Testis (tissue), 3 donors: Measurements from ENCODE around the gene DAB1. TPM values are rescaled to one million over a fixed set of nuclear protein-coding genes. Genes with fewer than 3 reads are reported as not detected.

ENCODE experiments used
- DNase-seq: peaks from one replicate; pipeline ENCODE4 v3.0.0-alpha.2; 2019
- H3K27ac ChIP-seq, 2 donors: fragments of 200-600 bp; sonication (generic); one replicate each; pipeline ENCODE4 v1.5.1; 2019
- H3K27me3 ChIP-seq: fragments of 200-600 bp; sonication (generic); one replicate; pipeline ENCODE4 v1.5.1; 2019
- H3K36me3 ChIP-seq: fragments of 200-600 bp; sonication (generic); one replicate; pipeline ENCODE4 v1.5.1; 2017; ENCODE audit warnings: low read depth; ENCODE audit errors: missing control alignments
- H3K4me1 ChIP-seq: fragments of 200-600 bp; sonication (generic); one replicate; pipeline ENCODE4 v1.5.1; 2019
- H3K4me3 ChIP-seq, 2 donors: fragments of 200-600 bp; sonication (generic); one replicate each; pipeline ENCODE4 v1.5.1; 2017 to 2019
- H3K9me3 ChIP-seq: fragments of 200-600 bp; sonication (generic); one replicate; pipeline ENCODE4 v1.5.1; 2017
- POLR2A ChIP-seq: fragments of 450-650 bp; IDR thresholded peaks from one replicate; pipeline ENCODE4 v1.6.1; 2017; ENCODE audit warnings: antibody characterized with exemption, mild to moderate bottlenecking, moderate library complexity
- WGBS, 2 donors: methylation state at CpG; one replicate each; pipeline ENCODE4 v1.1.5; 2018; 5-methylcytosine and 5-hydroxymethylcytosine counted together
- intact Hi-C: fragments of 100-400 bp; cut with DNase I; formaldehyde crosslinking; loops from one replicate; pipeline ENCODE4 v1.15.1; 2023; ENCODE audit warnings: low total_unique reads
- polyA plus RNA-seq: library from polyadenylated mRNA; stranded (reverse); fragments of 350-450 nt; fragmentation: Illumina TruSeq; extraction: RNeasy Lipid Tissue Mini Kit (QIAGEN cat#74804); gene quantifications from one replicate; pipeline ENCODE4 v1.2.3, GENCODE V29; 2014; ENCODE audit warnings: low read depth, low replicate concordance; ENCODE audit not compliant: insufficient read depth
- total RNA-seq, 2 donors: library from RNA; depleted of rRNA; stranded (reverse); fragments of >200 nt; gene quantifications; one replicate each; pipeline ENCODE4 v1.2.3, GENCODE V29; 2016
- TF ChIP-seq, protein P1 (sequence below), 3 experiments: fragments of 450-650 bp in 2 of 3; fragments of 200-600 bp in 1 of 3; sonication (generic) in 1 of 3; IDR thresholded peaks; one replicate each; pipeline ENCODE4 v1.5.1; 2016 to 2019; ENCODE audit warnings: antibody characterized with exemption in 3 of 3, mild to moderate bottlenecking in 2 of 3, moderate library complexity in 1 of 3

Gene DAB1
- total and polyA plus RNA-seq, 3 donors from 2014 or later: 0.79 to 1.7 (median 1.2) TPM

DNA sequence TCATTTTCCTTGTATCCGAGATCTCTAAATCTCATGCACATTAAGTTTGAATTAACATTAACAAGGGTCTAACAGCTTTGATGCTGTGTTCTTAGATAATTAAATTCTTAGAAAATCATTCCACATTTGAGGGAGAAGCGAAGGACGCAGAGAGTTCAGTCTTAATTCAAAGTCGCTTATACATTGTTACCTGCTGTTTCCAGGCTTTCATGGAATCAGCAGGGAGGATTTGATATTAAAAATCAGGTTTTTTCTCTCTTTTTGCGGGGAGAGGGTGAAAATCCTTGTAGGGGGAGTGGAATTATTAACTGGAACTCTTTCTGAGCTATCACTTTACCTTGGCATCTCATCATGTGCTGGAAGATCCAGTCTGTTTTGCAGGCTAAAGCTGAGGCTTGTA, 27.7 kb upstream of the DAB1 start:
- H3K36me3 ChIP-seq: no peaks in the 10 kb centered on the region
- intact Hi-C loops: no loop called here
- DNase-seq: no peak
- no peak overlapping the region for H3K27ac ChIP-seq
- no peaks in the 10 kb centered on the region for H3K9me3 ChIP-seq
- no peak overlapping the region for H3K4me3 ChIP-seq
- no peaks in the 10 kb centered on the region for H3K4me1 ChIP-seq
- WGBS, 2 donors: 86 to 90% methylated on average over 5 of the region's 5 CpGs
- TF ChIP-seq POLR2A: no peak
- TF ChIP-seq, protein P1, sequence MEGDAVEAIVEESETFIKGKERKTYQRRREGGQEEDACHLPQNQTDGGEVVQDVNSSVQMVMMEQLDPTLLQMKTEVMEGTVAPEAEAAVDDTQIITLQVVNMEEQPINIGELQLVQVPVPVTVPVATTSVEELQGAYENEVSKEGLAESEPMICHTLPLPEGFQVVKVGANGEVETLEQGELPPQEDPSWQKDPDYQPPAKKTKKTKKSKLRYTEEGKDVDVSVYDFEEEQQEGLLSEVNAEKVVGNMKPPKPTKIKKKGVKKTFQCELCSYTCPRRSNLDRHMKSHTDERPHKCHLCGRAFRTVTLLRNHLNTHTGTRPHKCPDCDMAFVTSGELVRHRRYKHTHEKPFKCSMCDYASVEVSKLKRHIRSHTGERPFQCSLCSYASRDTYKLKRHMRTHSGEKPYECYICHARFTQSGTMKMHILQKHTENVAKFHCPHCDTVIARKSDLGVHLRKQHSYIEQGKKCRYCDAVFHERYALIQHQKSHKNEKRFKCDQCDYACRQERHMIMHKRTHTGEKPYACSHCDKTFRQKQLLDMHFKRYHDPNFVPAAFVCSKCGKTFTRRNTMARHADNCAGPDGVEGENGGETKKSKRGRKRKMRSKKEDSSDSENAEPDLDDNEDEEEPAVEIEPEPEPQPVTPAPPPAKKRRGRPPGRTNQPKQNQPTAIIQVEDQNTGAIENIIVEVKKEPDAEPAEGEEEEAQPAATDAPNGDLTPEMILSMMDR (IDR thresholded peaks at IDR 0.05): no peak
- no peaks in the 10 kb centered on the region for H3K27me3 ChIP-seq

DNA sequence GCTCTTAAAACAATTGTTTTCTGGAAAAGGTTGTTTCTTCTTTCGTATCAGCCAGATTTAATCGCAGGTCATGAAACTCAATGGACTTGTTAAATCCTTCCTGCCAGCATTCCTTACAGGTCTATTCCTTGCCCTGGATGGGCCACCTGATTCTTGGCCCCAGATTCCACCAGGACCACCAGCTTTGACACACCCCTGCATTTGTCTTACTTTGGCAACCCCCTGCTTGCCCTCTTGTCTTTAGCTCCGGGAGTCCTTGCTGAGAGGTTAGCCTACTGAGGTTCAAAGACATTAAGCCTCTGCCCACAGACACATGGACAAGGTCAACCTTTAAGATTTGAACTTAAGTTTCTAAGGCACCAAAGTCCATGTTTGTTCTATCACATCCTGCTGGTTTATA, 27.1 kb upstream of the DAB1 start:
- H3K36me3 ChIP-seq: no peaks in the 10 kb centered on the region
- no peaks in the 10 kb centered on the region for H3K4me1 ChIP-seq
- H3K27me3 ChIP-seq: no peaks in the 10 kb centered on the region
- H3K27ac ChIP-seq: no peak overlapping the region
- DNase-seq: no peak
- intact Hi-C loops: no loop called here
- no peaks in the 10 kb centered on the region for H3K9me3 ChIP-seq
- H3K4me3 ChIP-seq: no peak overlapping the region
- 63 to 66% methylated on average over 3 of the region's 3 CpGs for whole genome bisulfite sequencing, 2 donors
- TF ChIP-seq POLR2A: no peak
- TF ChIP-seq, protein P1 (IDR thresholded peaks at IDR 0.05): no peak

DNA sequence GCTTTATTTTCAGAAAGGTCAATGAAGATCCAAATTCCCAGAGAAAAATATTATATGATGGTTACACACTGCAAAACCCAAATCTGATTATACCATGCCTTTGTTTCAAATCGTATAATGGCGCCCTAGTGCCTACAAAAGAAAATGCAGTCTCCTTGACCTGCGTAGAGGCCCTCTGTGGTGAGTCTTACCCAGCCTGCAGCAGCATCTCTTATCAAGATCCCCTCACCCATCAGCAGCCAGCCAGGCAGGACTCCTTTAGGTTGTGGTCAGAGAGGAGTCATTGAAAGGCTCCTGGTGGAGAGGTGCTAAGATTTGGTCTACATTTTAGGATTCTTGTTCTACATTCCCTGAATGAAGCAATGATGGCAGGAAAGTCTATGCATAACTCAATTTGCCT, 23.7 kb upstream of the DAB1 start:
- 80 to 92% methylated on average over 3 of the region's 3 CpGs for WGBS, 2 donors
- Histone ChIP-seq H3K4me1 (no peaks in the 10 kb centered on the region), H3K27ac (no peak overlapping the region), H3K36me3 (no peaks in the 10 kb centered on the region), H3K4me3 (no peak overlapping the region), H3K27me3 (no peaks in the 10 kb centered on the region), H3K9me3 (no peaks in the 10 kb centered on the region)
- TF ChIP-seq, protein P1 (IDR thresholded peaks at IDR 0.05): no peak
- no peak for TF ChIP-seq POLR2A
- intact Hi-C loops: no loop called here
- DNase-seq: no peak

DNA sequence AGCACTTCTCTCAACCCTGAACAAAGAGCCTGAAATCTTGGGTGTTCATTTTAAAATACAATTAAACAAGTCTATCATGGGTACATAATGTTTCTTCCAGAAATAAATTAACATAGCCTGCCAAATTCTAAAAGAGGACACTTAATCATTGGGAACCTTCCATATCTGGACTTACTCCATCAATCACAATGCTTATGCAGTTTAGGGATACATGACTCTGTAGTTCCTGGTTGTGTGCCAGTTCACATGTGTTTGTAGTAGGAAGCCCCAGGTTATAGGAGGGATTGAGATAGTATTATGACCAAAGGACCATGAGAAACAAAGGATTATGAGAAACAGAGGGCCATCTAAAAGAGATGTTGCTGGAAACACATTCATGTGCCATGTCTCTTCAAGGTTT, 19.1 kb upstream of the DAB1 start:
- Histone ChIP-seq H3K4me3 (no peak overlapping the region), H3K36me3 (no peaks in the 10 kb centered on the region), H3K4me1 (no peaks in the 10 kb centered on the region), H3K27ac (no peak overlapping the region), H3K9me3 (no peaks in the 10 kb centered on the region), H3K27me3 (no peaks in the 10 kb centered on the region)
- DNase-seq: no peak
- TF ChIP-seq, protein P1 (IDR thresholded peaks at IDR 0.05): no peak
- TF ChIP-seq POLR2A: no peak
- intact Hi-C loops: no loop called here

GRCh38 chr1:57440096-57440495, 16.2 kb upstream of the DAB1 start:
- WGBS, 2 donors: 91 to 100% methylated on average over 1 of the region's 1 CpG
- H3K27me3 ChIP-seq: no peaks in the 10 kb centered on the region

More at GRCh38 chr1:57440096-57440495, 16.2 kb upstream of the DAB1 start:
- Histone ChIP-seq H3K27ac (no peak overlapping the region), H3K4me3 (no peak overlapping the region), H3K4me1 (no peaks in the 10 kb centered on the region), H3K36me3 (no peaks in the 10 kb centered on the region), H3K9me3 (no peaks in the 10 kb centered on the region)
- intact Hi-C loops: no loop called here
- no peak for DNase-seq
- TF ChIP-seq, protein P1 (IDR thresholded peaks at IDR 0.05): no peak
